HG03139 (cell line): Measurements from ENCODE around the gene CRTC1.
"Not testable (repeated sequence)": the region's sequence is repeated elsewhere in the genome, so short reads cannot be mapped to it uniquely, and the experiment has no call there.

Experiments
- ATAC-seq: cut with Tn5 transposase; IDR thresholded peaks from one replicate; pipeline ENCODE4 v1.9.1; 2021; ENCODE audit not compliant: unreplicated experiment

The CRTC1 gene

GRCh38 chr19:18798384-18799352 is 115.2 kb downstream of the CRTC1 start:
- ATAC-seq = no peak

GRCh38 chr19:18799389-18799970 is 116.0 kb downstream of the CRTC1 start:
- no peak for ATAC-seq

GRCh38 chr19:18800079-18800478 is 116.6 kb downstream of the CRTC1 start:
- no peak for ATAC-seq

- ATAC-seq = no peak
Measured at GRCh38 chr19:18800636-18801035, 117.2 kb downstream of the CRTC1 start.

- ATAC-seq = no peak
Measured at GRCh38 chr19:18802354-18802753, 118.9 kb downstream of the CRTC1 start.

GRCh38 chr19:18803550-18804138 is 120.2 kb downstream of the CRTC1 start:
- no peak for ATAC-seq

GRCh38 chr19:18804139-18804601 is 120.7 kb downstream of the CRTC1 start:
- no peak for ATAC-seq

GRCh38 chr19:18804643-18805042 is 121.2 kb downstream of the CRTC1 start:
- ATAC-seq = no peak

GRCh38 chr19:18807861-18808331 is 124.4 kb downstream of the CRTC1 start:
- ATAC-seq = no peak

- ATAC-seq = no peak
Measured at GRCh38 chr19:18809149-18809868, 125.8 kb downstream of the CRTC1 start.

- ATAC-seq = not testable (repeated sequence)
Measured at GRCh38 chr19:18811638-18812037, 128.2 kb downstream of the CRTC1 start.

- ATAC-seq = no peak
Measured at GRCh38 chr19:18814063-18814462, 130.6 kb downstream of the CRTC1 start.

GRCh38 chr19:18815673-18816072 is 132.2 kb downstream of the CRTC1 start:
- no peak for ATAC-seq

GRCh38 chr19:18816645-18817044 is 133.2 kb downstream of the CRTC1 start:
- not testable (repeated sequence) for ATAC-seq

GRCh38 chr19:18817574-18817973 is 134.1 kb downstream of the CRTC1 start:
- ATAC-seq = no peak

GRCh38 chr19:18828786-18829185 is 145.3 kb downstream of the CRTC1 start:
- ATAC-seq = no peak

GRCh38 chr19:18830488-18830887 is 147.0 kb downstream of the CRTC1 start:
- no peak for ATAC-seq

- ATAC-seq = peak; percentile 70
Measured at GRCh38 chr19:18831524-18832305, 148.2 kb downstream of the CRTC1 start, which contains the start of gene UPF1. Gene UPF1, plus strand, starts transcription at chr19:18831959. Its CDS starts 251 bp downstream, at chr19:18832210.
